A673 (cell line): ENCODE measurements around the gene SIGLEC10.

Experiments used
- EZH2 ChIP-seq: fragments of 200-600 bp; sonication (generic); IDR thresholded peaks from 2 replicates; pipeline ENCODE4 v1.6.1; 2017; ENCODE audit warnings: borderline replicate concordance, low read depth, mild to moderate bottlenecking, mixed read lengths, antibody characterized with exemption, low read length; ENCODE audit not compliant: poor library complexity, severe bottlenecking
- TF ChIP-seq, protein P1 (sequence below): fragments of 300-800, 200-600 bp; sonication (generic); conservative IDR thresholded peaks from 2 replicates; pipeline ENCODE4 v1.5.1; 2017; ENCODE audit warnings: low read depth, mild to moderate bottlenecking, antibody characterized with exemption, low read length, moderate library complexity, mixed read lengths

DNA sequence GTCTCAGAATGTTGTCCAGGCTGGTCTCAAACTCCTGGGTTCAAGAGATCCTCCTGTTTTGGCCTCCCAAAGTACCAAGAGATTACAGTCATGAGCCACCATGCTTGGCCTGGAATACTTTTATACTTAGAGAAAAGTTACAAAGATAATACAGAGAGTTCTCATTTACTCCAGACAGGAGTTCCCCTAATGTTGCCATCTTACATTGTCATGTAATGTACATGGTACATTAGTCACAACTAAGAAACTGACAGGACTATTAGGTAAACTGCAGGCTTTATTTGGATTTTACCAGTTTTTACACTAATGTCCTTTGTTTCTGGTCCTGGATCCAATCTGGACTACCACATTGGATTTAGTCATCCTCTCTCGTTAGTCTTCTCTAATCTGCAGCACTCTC is 24.7 kb downstream of the SIGLEC10 start:
- TF ChIP-seq, protein P1, sequence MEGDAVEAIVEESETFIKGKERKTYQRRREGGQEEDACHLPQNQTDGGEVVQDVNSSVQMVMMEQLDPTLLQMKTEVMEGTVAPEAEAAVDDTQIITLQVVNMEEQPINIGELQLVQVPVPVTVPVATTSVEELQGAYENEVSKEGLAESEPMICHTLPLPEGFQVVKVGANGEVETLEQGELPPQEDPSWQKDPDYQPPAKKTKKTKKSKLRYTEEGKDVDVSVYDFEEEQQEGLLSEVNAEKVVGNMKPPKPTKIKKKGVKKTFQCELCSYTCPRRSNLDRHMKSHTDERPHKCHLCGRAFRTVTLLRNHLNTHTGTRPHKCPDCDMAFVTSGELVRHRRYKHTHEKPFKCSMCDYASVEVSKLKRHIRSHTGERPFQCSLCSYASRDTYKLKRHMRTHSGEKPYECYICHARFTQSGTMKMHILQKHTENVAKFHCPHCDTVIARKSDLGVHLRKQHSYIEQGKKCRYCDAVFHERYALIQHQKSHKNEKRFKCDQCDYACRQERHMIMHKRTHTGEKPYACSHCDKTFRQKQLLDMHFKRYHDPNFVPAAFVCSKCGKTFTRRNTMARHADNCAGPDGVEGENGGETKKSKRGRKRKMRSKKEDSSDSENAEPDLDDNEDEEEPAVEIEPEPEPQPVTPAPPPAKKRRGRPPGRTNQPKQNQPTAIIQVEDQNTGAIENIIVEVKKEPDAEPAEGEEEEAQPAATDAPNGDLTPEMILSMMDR, result no peak
- TF ChIP-seq EZH2, result no peak
